ENCODE measurements around the gene LRRC32.

GRCh38 chr11:76719686-76720085 lies 49.1 kb upstream of the LRRC32 start:
- TF ChIP-seq ELF4 (IDR thresholded peaks at IDR 0.05): no peak
- no peak for TF ChIP-seq ZNF384 (IDR thresholded peaks at IDR 0.05)
- no peak for TF ChIP-seq SUZ12 (IDR thresholded peaks at IDR 0.05)
- no peak for TF ChIP-seq SP1 (IDR thresholded peaks at IDR 0.05)
- TF ChIP-seq NFRKB (IDR thresholded peaks at IDR 0.05): no peak

Measured in HEK293T (cell line).